ENCODE measurements around the gene MICALL2. TPM values are rescaled to one million over a fixed set of nuclear protein-coding genes. Genes with fewer than 3 reads are reported as not detected.

The MICALL2 gene
- total RNA-seq, 1 donor from 2014 or later, result 25.4 TPM

- DNase-seq (ENCODE audit: low read depth), result no peak
These were observed 63.1 kb downstream of the MICALL2 start for GRCh38 chr7:1396195-1396594.

DNA sequence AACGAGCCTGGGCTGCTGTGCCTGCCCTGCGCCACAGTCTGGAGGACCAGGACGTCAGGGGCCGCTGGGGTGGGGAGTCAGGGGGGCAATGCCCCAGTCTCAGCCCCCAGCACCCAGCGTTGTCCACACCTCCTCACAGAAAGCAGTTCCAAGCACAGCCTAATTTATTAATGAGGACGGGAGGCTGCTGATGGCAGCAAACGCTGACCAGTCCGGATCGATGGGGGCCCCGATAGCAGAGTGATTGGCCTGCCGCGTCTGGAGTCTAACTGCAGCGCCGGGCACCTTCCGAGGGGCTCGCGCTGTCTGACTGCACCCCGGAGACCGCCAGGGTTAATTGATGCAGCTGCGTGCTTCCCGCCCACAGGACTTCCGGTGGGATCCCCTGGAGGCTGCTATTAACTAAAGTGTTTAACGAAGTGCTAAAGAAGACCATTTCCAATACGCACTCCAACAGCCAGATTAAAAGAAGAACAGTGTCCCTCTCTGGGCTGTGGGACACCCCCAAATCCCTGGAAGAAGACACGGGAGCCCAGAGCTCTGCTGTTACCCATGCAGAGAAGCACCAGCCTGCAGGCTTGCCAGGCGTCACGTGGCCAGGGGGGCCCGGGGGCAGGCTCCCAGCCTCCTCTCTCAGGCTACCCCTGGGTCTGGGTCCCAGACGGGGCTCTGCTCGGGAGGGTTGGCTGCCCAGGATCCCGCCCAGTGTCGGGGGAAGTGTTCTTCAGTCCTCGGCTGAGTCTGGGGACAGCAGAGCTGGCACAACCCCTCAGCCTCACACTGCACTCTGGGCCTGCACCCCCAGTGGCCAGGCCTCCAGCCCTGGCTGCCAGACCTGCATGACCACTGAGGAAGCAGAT, 63.8 kb downstream of the MICALL2 start:
- DNase-seq (ENCODE audit: low read depth), result no peak

GRCh38 chr7:1394371-1394770, 64.9 kb downstream of the MICALL2 start:
- DNase-seq (ENCODE audit: low read depth), result no peak

DNA sequence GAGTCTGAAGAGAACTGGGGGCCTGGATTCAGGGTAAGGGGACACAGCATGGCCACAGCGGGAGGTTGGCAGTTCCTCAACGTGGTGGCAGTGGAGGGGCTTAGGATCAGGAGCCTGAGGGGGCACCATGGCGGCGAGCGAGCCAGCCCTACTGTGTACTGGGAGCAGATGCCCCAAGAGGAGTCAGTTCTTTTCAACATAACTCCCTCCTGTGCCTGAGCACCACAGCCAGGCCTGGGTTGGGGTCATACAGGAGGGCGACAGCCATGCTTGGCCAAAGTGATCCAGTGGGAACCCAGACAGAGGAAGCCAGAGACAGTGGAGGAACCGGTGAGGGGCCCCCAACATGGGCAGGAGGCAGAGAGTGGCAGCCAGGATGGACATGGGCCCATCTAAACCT, 65.8 kb downstream of the MICALL2 start:
- DNase-seq (ENCODE audit: low read depth), result no peak

DNA sequence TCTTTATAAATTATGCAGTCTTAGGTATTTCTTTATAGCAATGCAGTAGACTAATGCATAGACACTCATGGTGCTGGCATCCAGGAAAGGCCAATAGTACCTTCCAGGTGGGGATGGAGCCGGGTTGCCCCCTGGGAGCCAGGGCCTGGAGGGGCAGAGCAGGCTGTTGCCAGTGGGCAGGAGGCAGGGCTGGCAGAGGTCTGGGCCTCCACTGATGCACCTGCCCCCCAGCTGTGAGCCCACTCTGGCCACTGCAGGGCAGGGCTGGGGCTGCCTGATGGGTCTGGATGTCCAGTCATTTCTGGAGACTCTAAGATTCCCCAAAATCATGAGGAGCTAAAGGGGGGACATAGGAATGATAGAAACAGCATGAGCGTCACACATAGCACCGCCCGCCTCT, 66.7 kb downstream of the MICALL2 start:
- no peak for DNase-seq (ENCODE audit: low read depth)

DNA sequence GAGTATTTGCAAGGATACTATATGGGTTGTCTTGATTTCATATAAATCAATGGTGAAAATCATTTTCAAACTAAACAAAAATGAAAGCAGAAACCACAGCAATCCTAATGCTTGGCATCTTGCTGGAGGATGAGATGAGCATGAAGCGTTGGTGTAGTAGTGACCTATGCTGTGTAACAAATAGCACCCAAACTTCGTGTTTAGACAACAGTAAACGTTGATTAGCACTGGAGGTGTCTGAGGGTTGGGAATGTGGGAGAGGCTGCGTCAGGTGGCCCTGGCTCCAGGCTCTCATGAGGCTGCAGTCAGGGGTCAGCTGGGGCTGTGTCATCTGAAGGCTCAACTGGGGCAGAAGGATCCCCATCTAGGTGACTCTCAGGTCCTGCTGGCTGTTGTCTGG, 67.8 kb downstream of the MICALL2 start:
- DNase-seq (ENCODE audit: low read depth), result no peak

DNA sequence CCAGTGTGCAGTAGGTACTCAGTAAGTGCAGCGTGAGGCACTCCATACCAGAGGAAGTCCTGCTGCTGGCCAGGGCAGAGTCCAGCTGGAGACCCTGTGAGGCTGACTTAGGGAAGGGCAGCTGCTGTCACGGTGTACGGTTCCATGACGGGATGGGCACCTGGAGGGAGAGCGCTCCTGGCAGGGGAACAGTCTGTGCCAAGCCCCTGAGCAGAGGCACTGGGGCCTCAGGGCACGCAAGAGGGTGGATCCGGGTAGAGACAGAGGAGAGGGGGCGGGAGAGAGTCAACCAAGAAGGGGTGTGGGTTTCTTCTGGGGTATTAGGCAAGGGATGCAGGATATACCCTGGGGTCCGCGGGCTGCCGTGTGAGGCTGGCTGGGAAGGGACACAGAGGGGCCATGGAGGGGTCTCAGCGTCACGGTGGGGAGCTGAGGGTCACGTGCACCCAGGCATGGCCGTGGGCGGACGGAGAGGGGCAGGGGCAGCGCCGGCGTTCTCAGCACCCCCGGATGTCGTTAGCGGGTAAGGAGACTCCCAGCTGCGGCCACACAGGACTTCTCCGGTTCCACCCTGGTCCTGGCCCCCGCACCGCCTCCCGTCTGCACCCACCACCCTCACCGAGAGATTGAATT, 70.5 kb downstream of the MICALL2 start:
- no peak for DNase-seq (ENCODE audit: low read depth)

DNA sequence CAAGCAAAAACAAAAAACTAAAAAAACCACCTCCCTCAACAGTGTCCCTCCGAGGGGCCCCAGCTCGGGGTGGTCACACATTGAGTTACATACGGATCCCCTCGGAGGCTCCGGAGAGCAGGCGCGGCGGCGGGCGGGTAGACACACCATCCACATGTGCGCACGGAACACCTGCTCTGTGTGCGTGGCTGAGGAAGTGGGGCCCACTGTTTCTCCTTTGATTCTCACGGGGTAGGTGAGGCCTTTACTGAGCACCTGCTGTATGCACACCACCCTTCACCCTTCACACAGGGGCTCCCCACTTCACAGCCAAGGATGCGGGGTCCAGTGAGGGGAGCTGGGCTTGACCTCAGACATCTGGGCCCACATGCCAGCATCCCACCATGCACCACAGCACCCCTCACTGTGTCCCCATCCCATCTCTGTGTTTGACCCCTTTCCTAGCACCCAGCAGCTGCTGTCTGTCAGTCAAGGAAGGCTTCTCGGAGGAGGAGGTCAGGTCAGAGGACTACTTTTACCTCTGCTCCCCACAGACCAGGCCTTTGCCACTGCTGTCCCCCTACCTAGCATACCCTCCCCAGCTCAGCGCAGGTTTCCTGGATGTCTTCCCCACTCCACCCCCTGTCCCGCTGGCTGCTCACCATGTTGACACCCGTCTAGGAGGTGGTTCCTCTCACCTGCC, 71.1 kb downstream of the MICALL2 start:
- DNase-seq (ENCODE audit: low read depth), result no peak

- no peak for DNase-seq (ENCODE audit: low read depth)
These were observed 72.0 kb downstream of the MICALL2 start for GRCh38 chr7:1387261-1387660.

DNA sequence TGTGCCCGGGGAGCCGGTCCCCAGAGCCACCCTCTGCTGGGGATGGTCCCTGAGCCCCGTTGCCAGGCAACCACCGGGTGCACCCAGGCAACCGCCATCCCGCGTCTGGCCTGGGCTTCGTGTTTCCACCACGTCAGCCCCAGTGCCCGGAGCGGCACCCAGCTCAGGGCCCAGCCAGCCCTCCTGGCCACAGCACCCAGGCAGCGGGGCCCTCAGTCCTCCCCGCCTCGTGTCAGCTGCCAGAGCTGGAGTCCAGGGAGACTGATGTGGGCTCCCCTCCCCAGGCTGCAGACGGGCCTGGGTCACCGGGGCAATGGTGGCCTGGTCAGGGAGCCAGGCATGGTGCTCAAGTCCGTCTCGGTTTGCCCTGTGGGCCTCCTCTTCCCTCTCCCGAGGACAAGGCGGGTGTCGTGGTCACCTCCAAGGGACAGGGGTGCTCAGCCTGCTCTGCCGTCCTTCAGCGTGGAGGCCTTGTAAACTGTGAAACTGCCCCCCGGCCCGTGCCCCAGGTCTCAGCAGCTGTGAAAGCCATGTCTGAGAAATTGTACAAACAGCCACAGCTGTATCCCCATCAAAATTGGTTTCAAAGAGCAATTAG, 72.5 kb downstream of the MICALL2 start:
- DNase-seq (ENCODE audit: low read depth), result no peak

DNA sequence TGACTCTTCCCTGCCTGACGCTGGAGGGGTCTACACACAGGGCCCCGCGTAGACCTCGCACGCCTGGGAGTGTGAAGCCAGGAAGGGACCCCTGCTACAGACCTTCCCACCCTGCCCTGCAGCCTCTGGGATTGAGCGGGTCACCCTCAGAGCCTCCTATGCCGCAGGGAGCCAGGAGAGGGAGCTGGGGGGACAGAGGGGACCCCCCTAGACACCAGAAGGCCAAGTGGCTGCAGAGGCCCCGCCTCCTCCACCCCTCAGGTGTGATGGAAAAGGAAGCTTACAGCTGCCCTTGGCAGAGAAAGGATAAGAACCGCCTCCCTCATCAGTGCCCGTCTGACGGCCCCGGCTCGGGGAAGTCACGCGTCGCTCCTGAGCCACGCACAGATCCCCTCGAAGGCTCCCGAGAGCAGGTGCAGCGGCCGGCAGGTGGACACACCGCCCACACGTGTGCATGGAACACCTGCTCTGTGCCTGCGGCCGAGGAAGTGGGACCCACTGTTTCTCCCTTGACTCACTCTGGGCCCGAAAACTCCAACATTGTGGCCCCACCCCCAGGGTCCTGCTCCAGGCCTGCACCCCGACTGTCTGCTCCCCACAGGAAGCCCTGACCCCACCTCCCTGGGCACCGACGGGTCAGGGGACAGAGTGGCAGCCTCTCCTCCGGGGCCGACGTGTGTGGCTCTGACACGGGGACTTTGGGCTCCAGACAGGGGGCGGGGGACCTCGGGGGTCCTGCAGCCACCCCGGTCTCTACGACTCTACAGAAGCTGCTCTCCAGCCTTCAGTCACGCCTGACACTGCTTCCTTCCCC, 73.3 kb downstream of the MICALL2 start:
- no peak for DNase-seq (ENCODE audit: low read depth)

DNA sequence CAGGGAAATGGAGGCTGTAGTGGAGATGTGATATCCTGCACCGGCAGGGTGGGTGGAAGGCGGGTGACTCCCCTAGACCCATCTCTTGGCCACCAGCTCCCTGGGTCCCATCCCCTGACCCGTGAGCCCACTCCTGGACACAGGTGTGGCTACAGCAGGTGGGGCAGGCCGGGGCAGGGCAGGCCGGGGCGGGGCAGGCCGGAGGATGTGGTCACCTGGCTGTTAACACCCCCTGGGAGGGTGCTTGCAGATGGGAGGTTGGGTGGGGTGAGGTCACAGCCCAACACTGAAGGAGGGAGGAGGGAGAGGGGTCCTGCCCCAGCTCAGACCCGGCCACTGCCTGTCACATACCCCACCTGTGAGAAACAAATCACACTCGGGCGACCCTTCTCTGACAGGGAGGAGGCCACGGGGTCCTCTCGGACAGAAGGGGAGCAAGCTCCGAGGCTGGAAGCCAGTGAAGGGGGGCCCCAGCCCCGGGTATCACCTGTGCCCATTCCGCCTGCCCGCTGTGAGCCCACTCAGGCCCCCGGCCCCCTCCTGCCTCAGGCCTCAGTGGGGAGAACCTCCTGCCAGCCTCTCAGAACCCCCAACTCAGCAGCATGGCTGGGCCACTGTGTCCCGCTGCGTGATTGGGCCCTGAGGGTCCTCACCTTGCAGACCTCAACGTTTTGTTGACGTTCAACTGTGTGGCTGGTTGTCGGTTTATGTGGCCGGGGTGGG, 74.0 kb downstream of the MICALL2 start:
- DNase-seq (ENCODE audit: low read depth), result no peak

Other genes with a start within 250 kb of the MICALL2 start
- gene UNCX, start 226.6 kb downstream of the MICALL2 start, total RNA-seq, result not detected in 2 replicates
- 52.7 and 58.5 TPM in 2 replicates for gene INTS1, start 44.9 kb upstream of the MICALL2 start, total RNA-seq
- 28.4 and 40.6 TPM in 2 replicates for gene MAFK, start 71.2 kb upstream of the MICALL2 start, total RNA-seq
- 0.32 and 2.8 TPM in 2 replicates for gene TMEM184A, start 96.7 kb upstream of the MICALL2 start, total RNA-seq
- gene PSMG3, start 110.6 kb upstream of the MICALL2 start, total RNA-seq, result 47.1 and 54.1 TPM in 2 replicates
- gene ELFN1, start 210.8 kb upstream of the MICALL2 start, total RNA-seq, result not detected in 2 replicates

Data from myocyte (in vitro differentiated cells).